ENCODE measurements around the gene DENND11.

DENND11 gene

DNA sequence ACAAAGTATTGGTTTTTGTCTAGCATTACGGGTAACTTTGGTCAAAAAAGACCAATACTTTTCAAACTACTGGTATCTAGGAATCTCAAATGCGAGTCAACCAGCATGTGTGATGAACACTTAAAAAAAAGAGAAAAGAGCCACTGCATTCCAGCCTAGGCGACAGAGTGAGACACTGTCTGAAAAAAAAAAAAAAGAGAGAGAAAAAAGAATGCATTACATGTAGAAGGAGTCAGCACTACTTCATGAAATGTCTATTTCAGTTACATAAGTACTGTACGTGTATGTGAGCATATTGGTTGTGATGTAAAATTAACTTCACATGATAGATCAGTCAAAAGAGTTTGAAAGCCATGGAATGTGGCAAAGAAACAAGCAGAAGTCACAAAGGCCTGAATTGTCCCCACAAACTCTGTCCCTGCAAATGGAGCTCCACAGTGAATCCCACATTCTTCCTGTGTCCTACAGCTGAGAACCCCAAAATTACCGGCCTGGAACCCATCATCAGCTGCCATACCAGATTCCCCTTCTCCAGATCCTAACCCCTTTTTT is 1.6 kb downstream of the DENND11 start:
- no peak overlapping the region for H3K27ac ChIP-seq
- TF ChIP-seq CTCF (IDR thresholded peaks at IDR 0.05) (no peak), ZFX (IDR thresholded peaks at IDR 0.05; ENCODE audit: borderline replicate concordance) (no peak)

DNA sequence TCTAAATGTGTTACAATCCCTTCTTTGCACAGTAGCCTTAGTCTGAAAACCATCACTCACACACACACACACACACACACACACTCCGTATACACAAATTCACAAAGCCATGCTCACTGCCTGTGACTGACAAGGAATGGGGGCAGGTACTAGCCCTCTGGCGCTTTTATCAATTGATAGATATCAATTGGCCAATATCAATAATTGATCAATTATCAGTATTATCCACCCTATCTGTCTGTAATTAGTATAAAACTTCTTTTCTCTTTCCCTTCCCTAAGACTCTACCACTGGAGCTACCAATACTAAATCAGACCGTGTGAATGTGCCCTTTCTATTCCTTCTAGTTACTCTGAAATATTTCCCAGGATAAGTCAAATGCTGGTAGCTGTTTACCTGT is 2.1 kb downstream of the DENND11 start:
- TF ChIP-seq ZFX (IDR thresholded peaks at IDR 0.05; ENCODE audit: borderline replicate concordance): no peak
- no peak for TF ChIP-seq CTCF (IDR thresholded peaks at IDR 0.05)

GRCh38 chr7:141698247-141699015 is 3.5 kb downstream of the DENND11 start:
- no peak for TF ChIP-seq ZFX (IDR thresholded peaks at IDR 0.05; ENCODE audit: borderline replicate concordance)
- no peak for TF ChIP-seq CTCF (IDR thresholded peaks at IDR 0.05)
- H3K27ac ChIP-seq: no peak overlapping the region

More for the DNA sequence above, 2.1 kb downstream of the DENND11 start:
- no peak overlapping the region for H3K27ac ChIP-seq

GRCh38 chr7:141697211-141697871 is 4.6 kb downstream of the DENND11 start:
- H3K27ac ChIP-seq: no peak overlapping the region
- TF ChIP-seq CTCF (IDR thresholded peaks at IDR 0.05) (no peak), ZFX (IDR thresholded peaks at IDR 0.05; ENCODE audit: borderline replicate concordance) (no peak)

- H3K27ac ChIP-seq: peak overlapping the region; percentile 65
- TF ChIP-seq ZFX (IDR thresholded peaks at IDR 0.05; ENCODE audit: borderline replicate concordance) (no peak), CTCF (IDR thresholded peaks at IDR 0.05) (no peak)
These were observed 5.6 kb downstream of the DENND11 start for GRCh38 chr7:141696348-141696747.

- TF ChIP-seq CTCF (IDR thresholded peaks at IDR 0.05) (no peak), ZFX (IDR thresholded peaks at IDR 0.05; ENCODE audit: borderline replicate concordance) (no peak)
- peak overlapping the region; percentile 65 for H3K27ac ChIP-seq
These were observed 6.1 kb downstream of the DENND11 start for GRCh38 chr7:141695803-141696289.

- TF ChIP-seq ZFX (IDR thresholded peaks at IDR 0.05; ENCODE audit: borderline replicate concordance) (no peak), CTCF (IDR thresholded peaks at IDR 0.05) (no peak)
- no peak overlapping the region for H3K27ac ChIP-seq
These were observed 8.9 kb downstream of the DENND11 start for GRCh38 chr7:141693082-141693481.
